WTC11 (cell line): Measurements from ENCODE around the gene OTOR. TPM values are rescaled to one million over a fixed set of nuclear protein-coding genes. Genes with fewer than 3 reads are reported as not detected.

ENCODE experiments used
- ATAC-seq: fragments of 200-7000 bp; cut with Tn5 transposase; 2 replicates; pipeline ENCODE4 v1.10.0; 2021; ENCODE audit warnings: mild to moderate bottlenecking, moderate library complexity
- CTCF ChIA-PET: fragments of 300-600 bp; sonication (Branson Sonifier 250); formaldehyde crosslinking; loops from one replicate; lab custom pipeline; 2021; ENCODE audit warnings: antibody characterized with exemption; lab: Charles Lee
- POLR2A ChIA-PET: fragments of 350-600 bp; sonication (Branson Sonifier 250); formaldehyde crosslinking; loops from one replicate; lab custom pipeline; 2021; ENCODE audit warnings: antibody characterized with exemption; lab: Charles Lee
- DNase-seq: peaks from one replicate; pipeline ENCODE4 v3.0.0; 2021; ENCODE audit warnings: low spot score
- H3K27ac Mint-ChIP-seq: 2 replicates; pipeline ENCODE4 v1.8.0; 2021; ENCODE audit warnings: mixed read lengths
- H3K27me3 Mint-ChIP-seq: 2 replicates; pipeline ENCODE4 v1.8.0; 2021; ENCODE audit warnings: low read depth, mild to moderate bottlenecking, moderate library complexity, mixed read lengths
- H3K36me3 Mint-ChIP-seq: 2 replicates; pipeline ENCODE4 v1.8.0; 2021; ENCODE audit warnings: mixed read lengths
- H3K4me1 Mint-ChIP-seq: 2 replicates; pipeline ENCODE4 v1.8.0; 2022; ENCODE audit warnings: mixed read lengths
- H3K4me3 Mint-ChIP-seq: 2 replicates; pipeline ENCODE4 v1.8.0; 2021; ENCODE audit warnings: mild to moderate bottlenecking, moderate library complexity, mixed read lengths
- H3K9me3 Mint-ChIP-seq: 2 replicates; pipeline ENCODE4 v1.8.0; 2021; ENCODE audit warnings: mixed read lengths
- CTCF ChIP-seq: fragments of 200-600 bp; IDR thresholded peaks from 2 replicates; pipeline ENCODE4 v1.8.0; 2022; ENCODE audit warnings: antibody characterized with exemption
- FOXJ3 ChIP-seq: sonication (generic); formaldehyde crosslinking; IDR thresholded peaks from 2 replicates; pipeline ENCODE4 v1.9.0; 2021; ENCODE audit warnings: missing genetic modification reagents, mild to moderate bottlenecking, borderline replicate concordance
- FOXP1 ChIP-seq: sonication (generic); formaldehyde crosslinking; IDR thresholded peaks from 2 replicates; pipeline ENCODE4 v1.8.0; 2022; ENCODE audit warnings: missing genetic modification reagents, mild to moderate bottlenecking, moderate library complexity, borderline replicate concordance
- GABPB1 ChIP-seq: sonication (generic); formaldehyde crosslinking; IDR thresholded peaks from 2 replicates; pipeline ENCODE4 v1.8.1; 2023; ENCODE audit warnings: mild to moderate bottlenecking, missing genetic modification reagents
- GRHL2 ChIP-seq: fragments of 250-450 bp; sonication (Bioruptor Pico); IDR thresholded peaks from 2 replicates; pipeline ENCODE4 v1.8.0; 2022; ENCODE audit warnings: mild to moderate bottlenecking, moderate library complexity; ENCODE audit not compliant: insufficient replicate concordance, severe bottlenecking
- HMGA2 ChIP-seq: fragments of 250-450 bp; sonication (Bioruptor Pico); IDR thresholded peaks from 2 replicates; pipeline ENCODE4 v1.4.0; 2021; ENCODE audit warnings: mild to moderate bottlenecking, moderate library complexity
- MAX ChIP-seq: sonication (generic); formaldehyde crosslinking; IDR thresholded peaks from 2 replicates; pipeline ENCODE4 v1.8.0; 2022; ENCODE audit warnings: mild to moderate bottlenecking, missing genetic modification reagents
- NFE2L1 ChIP-seq: sonication (generic); formaldehyde crosslinking; IDR thresholded peaks from 2 replicates; pipeline ENCODE4 v1.8.1; 2023; ENCODE audit warnings: missing genetic modification reagents
- NFYB ChIP-seq: sonication (generic); formaldehyde crosslinking; conservative IDR thresholded peaks from 2 replicates; pipeline ENCODE4 v1.8.0; 2022; ENCODE audit warnings: low read depth, missing genetic modification reagents
- PRRX2 ChIP-seq: fragments of 250-450 bp; sonication (Bioruptor Pico); IDR thresholded peaks from 2 replicates; pipeline ENCODE4 v1.8.0; 2021; ENCODE audit warnings: mild to moderate bottlenecking
- SP1 ChIP-seq: sonication (generic); formaldehyde crosslinking; conservative IDR thresholded peaks from 2 replicates; pipeline ENCODE4 v1.8.1; 2022; ENCODE audit warnings: missing genetic modification reagents
- ZBTB21 ChIP-seq: sonication (generic); formaldehyde crosslinking; IDR thresholded peaks from 2 replicates; pipeline ENCODE4 v1.8.1; 2023; ENCODE audit warnings: mild to moderate bottlenecking, missing genetic modification reagents, borderline replicate concordance
- ZNF263 ChIP-seq: sonication (generic); formaldehyde crosslinking; IDR thresholded peaks from 2 replicates; pipeline ENCODE4 v1.8.1; 2022; ENCODE audit warnings: low read depth, mild to moderate bottlenecking, moderate library complexity, missing genetic modification reagents
- ZSCAN18 ChIP-seq: fragments of 250-450 bp; sonication (Bioruptor Pico); IDR thresholded peaks from 2 replicates; pipeline ENCODE4 v2.1.2; 2022; ENCODE audit warnings: mild to moderate bottlenecking, moderate library complexity
- total RNA-seq: library from RNA; stranded (reverse); gene quantifications from 3 replicates; pipeline ENCODE4 v1.2.3, GENCODE V29; 2021
- TF ChIP-seq, protein P1 (sequence below): sonication (generic); formaldehyde crosslinking; IDR thresholded peaks from 2 replicates; pipeline ENCODE4 v1.8.0; 2022; ENCODE audit warnings: mild to moderate bottlenecking, missing genetic modification reagents
- TF ChIP-seq, protein P2 (sequence below): sonication (generic); formaldehyde crosslinking; IDR thresholded peaks from 2 replicates; pipeline ENCODE4 v1.8.0; 2023; ENCODE audit warnings: missing genetic modification reagents, mild to moderate bottlenecking, borderline replicate concordance
- TF ChIP-seq, protein P3 (sequence below): sonication (generic); formaldehyde crosslinking; IDR thresholded peaks from 2 replicates; pipeline ENCODE4 v1.8.1; 2022; ENCODE audit warnings: low read depth, mild to moderate bottlenecking, moderate library complexity, missing genetic modification reagents, borderline replicate concordance

The OTOR gene
- total RNA-seq, 1 experiment from 2014 or later = not detected

DNA sequence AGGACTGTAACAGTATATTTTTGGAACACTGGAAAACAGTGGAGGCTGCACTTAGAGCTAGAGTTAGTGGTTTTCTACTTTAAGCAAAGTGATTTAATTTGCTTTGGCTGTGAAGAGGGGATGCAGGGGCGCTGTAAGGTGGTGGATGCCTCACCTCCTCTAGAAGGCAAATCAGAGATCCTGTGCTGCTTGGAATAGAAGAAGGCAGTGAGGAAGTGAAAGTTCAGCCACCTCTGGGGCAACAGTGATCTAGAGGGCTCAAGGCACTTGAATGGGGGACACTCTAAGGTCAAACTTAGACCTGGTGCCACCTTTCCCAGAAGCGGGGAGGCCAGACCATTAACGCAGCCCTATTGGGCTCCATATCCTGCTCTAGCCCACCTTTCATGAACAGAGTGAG is 37.4 kb upstream of the OTOR start:
- Mint-ChIP-seq H3K9me3 (peaks cover 27% of the 10 kb centered on the region), H3K36me3 (peaks cover 18% of the 10 kb centered on the region)
- CTCF ChIA-PET = no interaction called here

GRCh38 chr20:16711661-16712258 is 36.4 kb upstream of the OTOR start:
- Mint-ChIP-seq H3K9me3 (peaks cover 17% of the 10 kb centered on the region), H3K4me3 (no peak overlapping the region), H3K27me3 (no peaks in the 10 kb centered on the region), H3K36me3 (peaks cover 9% of the 10 kb centered on the region), H3K27ac (no peak overlapping the region), H3K4me1 (peaks cover 18% of the 10 kb centered on the region)
- POLR2A ChIA-PET = no interaction called here
- ATAC-seq = no peak
- CTCF ChIA-PET = no interaction called here
- DNase-seq = no peak
- TF ChIP-seq FOXJ3 (CRISPR knock-in tag) = no peak
- TF ChIP-seq GABPB1 (CRISPR knock-in tag) = no peak
- no peak for TF ChIP-seq FOXP1
- no peak for TF ChIP-seq NFE2L1 (CRISPR knock-in tag)
- TF ChIP-seq CTCF = no peak
- TF ChIP-seq ZBTB21 = no peak
- no peak for TF ChIP-seq MAX (CRISPR knock-in tag)
- no peak for TF ChIP-seq GRHL2 (CRISPR knock-in tag)
- TF ChIP-seq ZNF263 = no peak
- TF ChIP-seq NFYB (CRISPR knock-in tag) = no peak
- no peak for TF ChIP-seq ZSCAN18 (CRISPR knock-in tag)
- TF ChIP-seq HMGA2 (CRISPR knock-in tag) = no peak
- TF ChIP-seq, protein P1, sequence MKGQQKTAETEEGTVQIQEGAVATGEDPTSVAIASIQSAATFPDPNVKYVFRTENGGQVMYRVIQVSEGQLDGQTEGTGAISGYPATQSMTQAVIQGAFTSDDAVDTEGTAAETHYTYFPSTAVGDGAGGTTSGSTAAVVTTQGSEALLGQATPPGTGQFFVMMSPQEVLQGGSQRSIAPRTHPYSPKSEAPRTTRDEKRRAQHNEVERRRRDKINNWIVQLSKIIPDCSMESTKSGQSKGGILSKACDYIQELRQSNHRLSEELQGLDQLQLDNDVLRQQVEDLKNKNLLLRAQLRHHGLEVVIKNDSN (CRISPR knock-in tag) = no peak
- TF ChIP-seq, protein P2, sequence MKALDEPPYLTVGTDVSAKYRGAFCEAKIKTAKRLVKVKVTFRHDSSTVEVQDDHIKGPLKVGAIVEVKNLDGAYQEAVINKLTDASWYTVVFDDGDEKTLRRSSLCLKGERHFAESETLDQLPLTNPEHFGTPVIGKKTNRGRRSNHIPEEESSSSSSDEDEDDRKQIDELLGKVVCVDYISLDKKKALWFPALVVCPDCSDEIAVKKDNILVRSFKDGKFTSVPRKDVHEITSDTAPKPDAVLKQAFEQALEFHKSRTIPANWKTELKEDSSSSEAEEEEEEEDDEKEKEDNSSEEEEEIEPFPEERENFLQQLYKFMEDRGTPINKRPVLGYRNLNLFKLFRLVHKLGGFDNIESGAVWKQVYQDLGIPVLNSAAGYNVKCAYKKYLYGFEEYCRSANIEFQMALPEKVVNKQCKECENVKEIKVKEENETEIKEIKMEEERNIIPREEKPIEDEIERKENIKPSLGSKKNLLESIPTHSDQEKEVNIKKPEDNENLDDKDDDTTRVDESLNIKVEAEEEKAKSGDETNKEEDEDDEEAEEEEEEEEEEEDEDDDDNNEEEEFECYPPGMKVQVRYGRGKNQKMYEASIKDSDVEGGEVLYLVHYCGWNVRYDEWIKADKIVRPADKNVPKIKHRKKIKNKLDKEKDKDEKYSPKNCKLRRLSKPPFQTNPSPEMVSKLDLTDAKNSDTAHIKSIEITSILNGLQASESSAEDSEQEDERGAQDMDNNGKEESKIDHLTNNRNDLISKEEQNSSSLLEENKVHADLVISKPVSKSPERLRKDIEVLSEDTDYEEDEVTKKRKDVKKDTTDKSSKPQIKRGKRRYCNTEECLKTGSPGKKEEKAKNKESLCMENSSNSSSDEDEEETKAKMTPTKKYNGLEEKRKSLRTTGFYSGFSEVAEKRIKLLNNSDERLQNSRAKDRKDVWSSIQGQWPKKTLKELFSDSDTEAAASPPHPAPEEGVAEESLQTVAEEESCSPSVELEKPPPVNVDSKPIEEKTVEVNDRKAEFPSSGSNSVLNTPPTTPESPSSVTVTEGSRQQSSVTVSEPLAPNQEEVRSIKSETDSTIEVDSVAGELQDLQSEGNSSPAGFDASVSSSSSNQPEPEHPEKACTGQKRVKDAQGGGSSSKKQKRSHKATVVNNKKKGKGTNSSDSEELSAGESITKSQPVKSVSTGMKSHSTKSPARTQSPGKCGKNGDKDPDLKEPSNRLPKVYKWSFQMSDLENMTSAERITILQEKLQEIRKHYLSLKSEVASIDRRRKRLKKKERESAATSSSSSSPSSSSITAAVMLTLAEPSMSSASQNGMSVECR (CRISPR knock-in tag) = no peak
- TF ChIP-seq PRRX2 (CRISPR knock-in tag) = no peak
- TF ChIP-seq SP1 (CRISPR knock-in tag) = no peak

More for the DNA sequence above, 37.4 kb upstream of the OTOR start:
- POLR2A ChIA-PET = no interaction called here
- no peak for ATAC-seq
- Mint-ChIP-seq H3K27ac (no peak overlapping the region), H3K4me3 (no peak overlapping the region), H3K27me3 (no peaks in the 10 kb centered on the region), H3K4me1 (peaks cover 18% of the 10 kb centered on the region)
- no peak for DNase-seq
- TF ChIP-seq, protein P3, sequence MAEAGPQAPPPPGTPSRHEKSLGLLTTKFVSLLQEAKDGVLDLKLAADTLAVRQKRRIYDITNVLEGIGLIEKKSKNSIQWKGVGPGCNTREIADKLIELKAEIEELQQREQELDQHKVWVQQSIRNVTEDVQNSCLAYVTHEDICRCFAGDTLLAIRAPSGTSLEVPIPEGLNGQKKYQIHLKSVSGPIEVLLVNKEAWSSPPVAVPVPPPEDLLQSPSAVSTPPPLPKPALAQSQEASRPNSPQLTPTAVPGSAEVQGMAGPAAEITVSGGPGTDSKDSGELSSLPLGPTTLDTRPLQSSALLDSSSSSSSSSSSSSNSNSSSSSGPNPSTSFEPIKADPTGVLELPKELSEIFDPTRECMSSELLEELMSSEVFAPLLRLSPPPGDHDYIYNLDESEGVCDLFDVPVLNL (CRISPR knock-in tag) = no peak
- TF ChIP-seq, protein P2 (CRISPR knock-in tag) = no peak
